HG02759 (cell line): ENCODE measurements around the gene CLEC3A.
A peak's percentile ranks its signal among the peaks of the same experiment; 100 is the strongest.
"Not testable (repeated sequence)": the region's sequence is repeated elsewhere in the genome, so short reads cannot be mapped to it uniquely, and the experiment has no call there.

ENCODE experiments used
- ATAC-seq: cut with Tn5 transposase; IDR thresholded peaks from one replicate; pipeline ENCODE4 v1.9.1; 2021; ENCODE audit warnings: mild to moderate bottlenecking, moderate library complexity; ENCODE audit not compliant: unreplicated experiment

The CLEC3A gene

DNA sequence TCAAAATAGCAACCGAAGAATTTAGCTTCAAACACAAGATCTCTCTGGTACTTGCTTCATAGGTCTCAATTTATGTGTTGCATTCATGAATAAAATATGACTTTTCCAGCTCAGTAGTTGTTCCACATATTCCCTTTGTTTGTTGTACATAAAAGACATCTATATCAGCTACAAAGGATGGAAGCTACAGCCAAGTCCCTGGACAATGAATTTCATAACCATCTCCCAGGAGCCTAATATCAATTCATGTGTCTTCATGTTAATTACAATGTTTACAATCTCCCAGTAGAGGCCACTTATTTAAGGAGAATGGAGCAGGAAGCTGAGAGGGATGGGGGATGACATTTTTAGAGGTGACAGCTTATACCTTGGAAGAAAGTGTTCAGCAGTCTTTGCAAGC is 3.3 kb downstream of the CLEC3A start:
- no peak for ATAC-seq

GRCh38 chr16:78028018-78028417 is 5.7 kb downstream of the CLEC3A start:
- no peak for ATAC-seq

DNA sequence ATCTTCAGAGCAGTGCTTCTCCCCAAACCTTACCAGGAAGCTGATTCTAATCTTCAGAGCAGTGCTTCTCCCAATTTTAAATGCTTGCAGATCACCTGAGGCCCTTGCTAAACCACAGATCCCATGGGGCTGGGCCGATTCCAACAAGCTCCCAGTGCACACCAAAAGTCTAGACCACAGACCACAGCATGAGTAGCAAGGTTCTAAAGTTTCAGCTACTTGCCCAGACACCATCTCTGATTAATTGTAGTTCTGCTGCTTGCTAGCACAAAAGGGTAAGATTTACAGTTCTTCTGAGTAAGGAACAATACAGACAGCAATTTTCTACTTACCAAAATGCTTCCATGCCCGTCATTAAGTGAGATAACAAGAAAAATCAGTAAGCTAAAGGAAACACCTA is 12.2 kb downstream of the CLEC3A start:
- ATAC-seq, result no peak

DNA sequence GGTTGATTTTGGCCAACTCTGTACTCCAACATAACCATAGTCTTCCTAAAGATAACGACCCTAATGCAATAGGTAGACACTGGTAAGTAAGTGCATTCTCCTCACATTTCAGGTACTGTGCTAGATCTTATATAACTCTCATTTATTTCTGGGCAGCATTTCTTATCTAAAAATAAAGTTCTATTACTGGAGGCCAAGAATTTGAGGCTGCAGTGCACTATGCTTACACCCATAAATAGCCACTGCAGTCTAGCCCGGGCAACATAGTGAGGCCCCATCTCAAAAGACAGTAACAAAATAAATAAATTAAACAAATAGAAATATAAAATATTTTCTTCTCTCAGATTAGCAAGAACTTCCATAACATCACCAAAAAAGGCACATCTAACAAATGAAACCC is 12.7 kb downstream of the CLEC3A start:
- no peak for ATAC-seq

GRCh38 chr16:78040396-78040795 is 18.0 kb downstream of the CLEC3A start:
- ATAC-seq, result no peak

DNA sequence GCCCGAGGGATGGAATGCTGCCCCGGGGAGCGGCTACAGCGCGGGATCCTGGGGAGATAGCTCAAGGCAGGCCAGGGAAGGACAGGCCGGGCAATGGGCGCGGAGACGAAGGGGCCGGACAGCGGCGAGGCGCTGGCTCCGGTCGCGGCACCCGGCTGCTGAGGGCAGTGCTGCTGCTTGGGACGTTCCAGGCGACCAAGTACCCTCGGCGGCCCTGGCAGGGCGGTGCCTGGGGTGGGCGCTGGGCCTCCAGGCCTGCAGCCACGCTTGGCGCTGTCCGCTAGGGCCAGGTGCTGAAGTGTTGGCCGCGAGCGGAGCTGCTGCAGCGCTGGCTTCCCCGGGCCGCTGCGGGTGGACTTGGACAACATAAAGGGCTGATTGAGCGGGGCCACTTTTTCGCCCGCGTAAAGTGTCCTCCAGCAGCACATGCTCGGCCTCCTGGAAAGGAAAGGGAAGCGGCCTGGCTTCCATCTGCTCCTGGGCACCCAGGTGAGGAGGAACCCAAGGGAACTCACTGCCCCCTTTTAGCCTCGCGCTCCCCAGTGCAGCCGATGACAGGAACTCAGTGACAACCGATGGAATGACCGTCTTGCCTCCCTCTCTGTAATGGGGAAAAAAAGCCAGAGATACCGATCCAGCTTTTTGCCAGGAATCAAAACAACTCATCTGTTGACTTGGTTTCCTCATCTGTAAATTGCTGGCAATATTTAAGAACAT is 23.7 kb downstream of the CLEC3A start:
- peak; percentile 54 for ATAC-seq

GRCh38 chr16:78048319-78048718 is 26.0 kb downstream of the CLEC3A start:
- no peak for ATAC-seq

GRCh38 chr16:78050734-78051400 is 28.5 kb downstream of the CLEC3A start:
- ATAC-seq, result no peak

DNA sequence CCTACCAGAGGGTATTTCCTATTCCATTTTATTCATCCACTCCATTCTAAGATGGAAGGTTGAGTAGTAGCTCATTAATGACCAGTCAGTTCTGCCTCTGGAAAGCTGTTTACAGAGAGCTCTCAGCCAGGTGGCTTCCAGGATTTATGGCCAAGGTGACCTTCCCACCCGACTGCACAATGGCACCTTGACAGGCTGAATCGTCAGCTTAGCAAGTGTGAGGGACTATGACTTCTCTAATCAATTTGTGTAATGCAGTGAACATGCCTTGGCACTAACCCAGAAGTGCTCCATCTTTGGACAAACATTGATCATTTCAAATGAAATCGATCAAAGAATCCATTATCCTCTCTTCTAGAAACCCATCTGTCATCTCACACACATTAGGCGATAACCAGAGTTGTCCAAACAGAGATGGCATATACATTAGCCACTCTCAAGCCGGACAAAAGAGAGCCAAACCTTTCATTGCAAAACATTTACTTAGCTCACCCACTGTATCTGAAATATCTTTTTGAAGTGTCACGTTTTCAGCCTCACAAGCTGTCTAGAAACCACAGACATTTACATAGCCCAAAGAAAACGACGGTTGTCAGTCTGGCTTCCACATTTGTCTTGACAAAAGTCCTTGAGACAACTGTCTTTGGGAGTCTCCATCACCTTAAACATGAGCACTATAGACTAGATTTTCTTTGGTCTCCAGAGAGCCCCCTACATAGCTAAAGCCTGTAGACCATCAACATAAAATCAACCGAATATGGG is 35.6 kb downstream of the CLEC3A start:
- no peak for ATAC-seq

DNA sequence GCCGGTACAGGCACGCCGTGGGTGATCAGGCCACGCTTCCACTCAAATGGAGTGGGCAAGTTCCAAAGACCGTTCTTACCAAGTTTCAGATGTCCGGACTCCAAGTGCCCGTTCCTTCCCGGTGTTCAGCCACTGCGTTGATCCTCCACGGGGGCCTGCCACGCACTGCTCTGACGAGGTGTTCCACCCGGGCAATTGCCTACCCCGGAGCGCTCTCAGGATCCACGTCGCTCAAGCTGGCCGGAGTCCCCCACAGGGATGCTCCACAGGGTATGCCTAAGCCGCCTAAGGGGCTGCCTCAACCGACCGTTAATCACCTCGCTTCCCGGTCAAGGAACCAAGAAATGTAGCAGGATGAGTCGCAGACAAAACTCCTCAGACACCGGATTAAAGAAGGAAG is 37.5 kb downstream of the CLEC3A start:
- ATAC-seq, result not testable (repeated sequence)

DNA sequence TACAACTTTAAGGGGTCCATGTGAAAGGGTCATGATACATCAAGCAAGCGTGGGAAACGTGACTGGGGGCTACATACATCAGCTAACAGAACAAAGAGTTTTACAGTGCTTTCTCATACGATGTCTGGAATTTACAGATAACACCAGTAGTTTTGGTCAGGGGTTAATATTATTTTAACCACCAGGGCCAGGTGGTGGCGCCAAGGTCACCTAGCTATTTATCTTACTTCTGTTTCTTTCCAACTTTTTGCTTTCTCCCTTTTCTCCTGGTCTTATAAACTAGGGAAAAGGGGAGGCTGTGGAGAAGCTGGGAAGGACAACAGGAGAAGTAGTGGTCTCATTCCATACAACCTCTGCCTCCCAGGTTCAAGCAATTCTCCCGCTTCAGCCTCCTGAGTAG is 37.9 kb downstream of the CLEC3A start:
- no peak for ATAC-seq

DNA sequence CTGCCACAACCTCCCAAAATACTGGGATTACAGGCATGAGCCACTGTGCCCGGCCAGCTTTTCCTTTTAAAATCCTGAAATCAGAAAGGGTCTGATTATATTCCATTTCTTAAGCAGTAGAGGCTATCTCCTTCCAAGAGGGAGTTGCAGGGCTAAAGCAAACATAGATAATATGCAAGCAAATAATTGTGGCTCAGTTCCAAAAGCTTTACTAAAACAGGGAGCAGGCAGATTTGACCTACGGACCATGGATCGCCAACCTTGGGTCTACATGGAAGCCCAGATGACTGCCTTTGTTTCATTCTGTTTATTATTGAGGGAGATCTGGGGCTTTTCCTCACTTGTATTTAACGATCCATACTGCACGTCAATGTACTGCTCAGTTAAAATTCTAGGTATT is 38.5 kb downstream of the CLEC3A start:
- ATAC-seq, result no peak

DNA sequence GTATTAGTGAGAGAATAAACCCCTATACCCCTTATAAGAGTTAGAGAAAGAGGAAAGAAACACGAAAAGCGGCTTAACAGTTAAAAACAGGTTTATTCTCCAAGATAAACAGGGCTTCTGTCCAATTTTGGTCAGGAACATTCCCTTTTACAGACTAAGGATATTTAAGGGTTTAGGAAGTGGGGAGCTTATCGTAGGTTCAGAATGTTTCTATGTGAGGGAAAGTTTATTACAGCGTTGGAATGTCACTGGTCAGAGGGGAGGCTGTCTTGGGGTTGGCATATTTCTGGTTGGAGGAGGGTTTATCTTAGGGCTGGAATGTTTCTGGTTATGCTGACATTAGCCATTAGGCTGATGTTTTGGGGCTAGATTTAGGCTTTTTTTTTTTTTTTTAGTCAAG is 43.0 kb downstream of the CLEC3A start:
- ATAC-seq, result no peak

GRCh38 chr16:78069913-78070312 is 47.6 kb downstream of the CLEC3A start:
- ATAC-seq, result no peak

- ATAC-seq, result no peak
These were observed 49.9 kb downstream of the CLEC3A start for GRCh38 chr16:78072275-78072674.

- no peak for ATAC-seq
These were observed 53.5 kb downstream of the CLEC3A start for GRCh38 chr16:78075800-78076199.

- ATAC-seq, result no peak
These were observed 59.0 kb downstream of the CLEC3A start for GRCh38 chr16:78081341-78081740.
